Mesothelial cell of epicardium (in vitro differentiated cells): ENCODE results near the gene ICOSLG. TPM values are rescaled to one million over a fixed set of nuclear protein-coding genes. Genes with fewer than 3 reads are reported as not detected.

Experiments
- DNase-seq, 2 experiments: peaks; one replicate each; pipeline ENCODE4 v3.0.0; 2021; ENCODE audit warnings: low spot score in 2 of 2; ENCODE audit not compliant: unreplicated experiment in 2 of 2
- H3K27ac Mint-ChIP-seq: 2 replicates; pipeline ENCODE4 v1.8.0; 2021; ENCODE audit warnings: mixed read lengths
- H3K27me3 Mint-ChIP-seq: 2 replicates; pipeline ENCODE4 v1.8.0; 2021; ENCODE audit warnings: low read depth, mixed read lengths
- H3K36me3 Mint-ChIP-seq: 2 replicates; pipeline ENCODE4 v1.8.0; 2021; ENCODE audit warnings: mixed read lengths
- H3K4me1 Mint-ChIP-seq: 2 replicates; pipeline ENCODE4 v1.8.0; 2021; ENCODE audit warnings: mixed read lengths
- H3K4me3 Mint-ChIP-seq: 2 replicates; pipeline ENCODE4 v1.8.0; 2021; ENCODE audit warnings: mild to moderate bottlenecking, moderate library complexity, mixed read lengths
- H3K9me3 Mint-ChIP-seq: 2 replicates; pipeline ENCODE4 v1.8.0; 2021; ENCODE audit warnings: mixed read lengths
- CTCF ChIP-seq: fragments of 200-600 bp; sonication (generic); IDR thresholded peaks from one replicate; pipeline ENCODE4 v1.5.0; 2021; ENCODE audit warnings: antibody characterized with exemption; ENCODE audit not compliant: unreplicated experiment
- total RNA-seq: library from RNA; stranded (reverse); gene quantifications from 3 replicates; pipeline ENCODE4 v1.2.1, GENCODE V29; 2021

Gene ICOSLG
- total RNA-seq, 1 donor from 2014 or later = 3.8 TPM

- H3K27me3 Mint-ChIP-seq = peaks cover 2% of the 10 kb centered on the region
- no peaks in the 10 kb centered on the region for H3K9me3 Mint-ChIP-seq
- H3K4me1 Mint-ChIP-seq = no peaks in the 10 kb centered on the region
- no peak for TF ChIP-seq CTCF
- H3K4me3 Mint-ChIP-seq = no peak overlapping the region
- no peaks in the 10 kb centered on the region for H3K36me3 Mint-ChIP-seq
- DNase-seq = no peak
- no peak overlapping the region for H3K27ac Mint-ChIP-seq
Measured at GRCh38 chr21:44269090-44269489, 28.3 kb upstream of the ICOSLG start.

- no peak for TF ChIP-seq CTCF
- Mint-ChIP-seq H3K27ac (no peak overlapping the region), H3K36me3 (no peaks in the 10 kb centered on the region), H3K4me1 (peaks cover 5% of the 10 kb centered on the region), H3K27me3 (no peaks in the 10 kb centered on the region), H3K9me3 (no peaks in the 10 kb centered on the region), H3K4me3 (no peak overlapping the region)
- DNase-seq = no peak
Measured at GRCh38 chr21:44267655-44268142, 27.0 kb upstream of the ICOSLG start.

GRCh38 chr21:44265734-44266270 lies 25.1 kb upstream of the ICOSLG start:
- Mint-ChIP-seq H3K9me3 (no peaks in the 10 kb centered on the region), H3K4me1 (peaks cover 5% of the 10 kb centered on the region), H3K27ac (no peak overlapping the region), H3K27me3 (no peaks in the 10 kb centered on the region), H3K36me3 (no peaks in the 10 kb centered on the region), H3K4me3 (no peak overlapping the region)
- no peak for DNase-seq
- TF ChIP-seq CTCF = no peak

- peak overlapping the region; percentile 30 for H3K27ac Mint-ChIP-seq
- no peaks in the 10 kb centered on the region for H3K36me3 Mint-ChIP-seq
- no peak for TF ChIP-seq CTCF
- H3K4me1 Mint-ChIP-seq = peaks cover 5% of the 10 kb centered on the region
- H3K27me3 Mint-ChIP-seq = no peaks in the 10 kb centered on the region
- no peak overlapping the region for H3K4me3 Mint-ChIP-seq
- no peak for DNase-seq
- H3K9me3 Mint-ChIP-seq = peaks cover 3% of the 10 kb centered on the region
Measured at GRCh38 chr21:44263768-44264167, 23.0 kb upstream of the ICOSLG start.

GRCh38 chr21:44263221-44263760 lies 22.5 kb upstream of the ICOSLG start:
- peaks cover 3% of the 10 kb centered on the region for H3K9me3 Mint-ChIP-seq
- no peak overlapping the region for H3K4me3 Mint-ChIP-seq
- TF ChIP-seq CTCF = no peak
- H3K36me3 Mint-ChIP-seq = no peaks in the 10 kb centered on the region
- no peaks in the 10 kb centered on the region for H3K27me3 Mint-ChIP-seq
- H3K27ac Mint-ChIP-seq = peak overlapping the region; percentile 30
- peaks cover 5% of the 10 kb centered on the region for H3K4me1 Mint-ChIP-seq
- no peak for DNase-seq
